ENCODE measurements around the gene JARID2.

The JARID2 gene

GRCh38 chr6:15382712-15383111 lies 136.8 kb downstream of the JARID2 start:
- DNase-seq = no peak

- DNase-seq = no peak
Observed at GRCh38 chr6:15384901-15385300, 139.0 kb downstream of the JARID2 start.

GRCh38 chr6:15385521-15385920 lies 139.7 kb downstream of the JARID2 start:
- DNase-seq = no peak

GRCh38 chr6:15386110-15386755 lies 140.4 kb downstream of the JARID2 start:
- no peak for DNase-seq

- DNase-seq = no peak
Observed at GRCh38 chr6:15386756-15387112, 140.9 kb downstream of the JARID2 start.

- no peak for DNase-seq
Observed at GRCh38 chr6:15387118-15387517, 141.2 kb downstream of the JARID2 start.

GRCh38 chr6:15389084-15389764 lies 143.4 kb downstream of the JARID2 start:
- DNase-seq = no peak

GRCh38 chr6:15389765-15390723 lies 144.2 kb downstream of the JARID2 start:
- DNase-seq = peak; percentile 29

- DNase-seq = no peak
Observed at GRCh38 chr6:15391500-15391899, 145.6 kb downstream of the JARID2 start.

- no peak for DNase-seq
Observed at GRCh38 chr6:15392182-15392581, 146.3 kb downstream of the JARID2 start.

- DNase-seq = no peak
Observed at GRCh38 chr6:15393605-15394004, 147.7 kb downstream of the JARID2 start.

GRCh38 chr6:15395087-15395486 lies 149.2 kb downstream of the JARID2 start:
- no peak for DNase-seq

GRCh38 chr6:15396808-15397207 lies 150.9 kb downstream of the JARID2 start:
- DNase-seq = no peak

GRCh38 chr6:15398633-15399275 lies 152.9 kb downstream of the JARID2 start:
- peak; percentile 12 for DNase-seq

GRCh38 chr6:15399641-15400470 lies 154.0 kb downstream of the JARID2 start:
- DNase-seq = no peak

GRCh38 chr6:15400572-15401004 lies 154.7 kb downstream of the JARID2 start:
- peak; percentile 14 for DNase-seq

- no peak for DNase-seq
Observed at GRCh38 chr6:15401120-15401519, 155.3 kb downstream of the JARID2 start.

- no peak for DNase-seq
Observed at GRCh38 chr6:15401769-15402250, 155.9 kb downstream of the JARID2 start.

- DNase-seq = no peak
Observed at GRCh38 chr6:15402406-15403045, 156.7 kb downstream of the JARID2 start.

- no peak for DNase-seq
Observed at GRCh38 chr6:15403094-15403755, 157.4 kb downstream of the JARID2 start.

- DNase-seq = no peak
Observed at GRCh38 chr6:15404685-15404980, 158.8 kb downstream of the JARID2 start.
